Endodermal cell (in vitro differentiated cells): ENCODE results near the gene DNAJC8. TPM values are rescaled to one million over a fixed set of nuclear protein-coding genes. Genes with fewer than 3 reads are reported as not detected.
A peak's percentile ranks its signal among the peaks of the same experiment; 100 is the strongest.

Source experiments
- DNase-seq: peaks from one replicate; pipeline ENCODE4 v3.0.0-alpha.2; 2017
- H3K27ac ChIP-seq: 2 replicates; pipeline ENCODE4 v1.5.1; 2013; ENCODE audit warnings: mild to moderate bottlenecking, low read depth, low read length, moderate library complexity
- H3K27me3 ChIP-seq: 2 replicates; pipeline ENCODE4 v1.6.1; 2013; ENCODE audit warnings: mild to moderate bottlenecking, low read length, moderate library complexity; ENCODE audit not compliant: insufficient read depth, control insufficient read depth, poor library complexity, severe bottlenecking
- H3K36me3 ChIP-seq: 2 replicates; pipeline ENCODE4 v1.7.0; 2013; ENCODE audit warnings: mild to moderate bottlenecking, low read length, moderate library complexity; ENCODE audit not compliant: control insufficient read depth, insufficient read depth
- H3K4me1 ChIP-seq: one replicate; pipeline ENCODE4 v1.7.0; 2013; ENCODE audit warnings: low read length; ENCODE audit not compliant: control insufficient read depth, insufficient read depth
- H3K4me3 ChIP-seq: 2 replicates; pipeline ENCODE4 v1.5.1; 2013; ENCODE audit warnings: mild to moderate bottlenecking, low read length, moderate library complexity
- H3K9ac ChIP-seq: 2 replicates; pipeline ENCODE4 v1.6.1; 2013; ENCODE audit warnings: mild to moderate bottlenecking, low read length, moderate library complexity; ENCODE audit not compliant: poor library complexity, severe bottlenecking; ENCODE audit errors: extremely low read depth
- H3K9me3 ChIP-seq: 2 replicates; pipeline ENCODE4 v1.6.1; 2013; ENCODE audit warnings: mild to moderate bottlenecking, low read length, moderate library complexity; ENCODE audit not compliant: control insufficient read depth
- H3K27ac Mint-ChIP-seq: 2 replicates; pipeline ENCODE4 v1.8.0; 2020; ENCODE audit warnings: mixed read lengths
- H3K27me3 Mint-ChIP-seq: 2 replicates; pipeline ENCODE4 v1.8.0; 2021; ENCODE audit warnings: mild to moderate bottlenecking, mixed read lengths; ENCODE audit not compliant: insufficient read depth
- H3K36me3 Mint-ChIP-seq: 2 replicates; pipeline ENCODE4 v1.8.0; 2020; ENCODE audit warnings: low read depth, mixed read lengths
- H3K4me1 Mint-ChIP-seq: 2 replicates; pipeline ENCODE4 v1.8.0; 2020; ENCODE audit warnings: mixed read lengths
- H3K4me3 Mint-ChIP-seq: 2 replicates; pipeline ENCODE4 v1.8.0; 2020; ENCODE audit warnings: mild to moderate bottlenecking, moderate library complexity, mixed read lengths
- H3K9me3 Mint-ChIP-seq: 2 replicates; pipeline ENCODE4 v1.8.0; 2020; ENCODE audit warnings: mild to moderate bottlenecking, mixed read lengths
- WGBS, 2 experiments: methylation state at CpG; one replicate each; pipeline versions ENCODE4 v1.1.5 to v1.1.7; 2013; ENCODE audit warnings: missing lambda C conversion rate in 2 of 2, mixed read lengths in 1 of 2; ENCODE audit not compliant: insufficient coverage in 1 of 2, insufficient read length in 1 of 2; 5-methylcytosine and 5-hydroxymethylcytosine counted together
- total RNA-seq, 2 donors: library from RNA; stranded (reverse); fragmentation: NEBNext Ultra II Directional in 1 of 2; extraction: Animal tissue kit (Norgen Biotek cat#: 25700) in 1 of 2; gene quantifications; 2 replicates in 1 of 2; 3 replicates in 1 of 2; pipeline ENCODE4 v1.2.1, GENCODE V29; 2021
- TF ChIP-seq, protein P1 (sequence below): fragments of 200-600 bp; sonication (generic); conservative IDR thresholded peaks from 2 replicates; pipeline ENCODE4 v1.5.0; 2021; ENCODE audit warnings: antibody characterized with exemption, mild to moderate bottlenecking

DNAJC8 gene
- total RNA-seq, 2 donors from 2014 or later = 122 to 144 TPM

DNA sequence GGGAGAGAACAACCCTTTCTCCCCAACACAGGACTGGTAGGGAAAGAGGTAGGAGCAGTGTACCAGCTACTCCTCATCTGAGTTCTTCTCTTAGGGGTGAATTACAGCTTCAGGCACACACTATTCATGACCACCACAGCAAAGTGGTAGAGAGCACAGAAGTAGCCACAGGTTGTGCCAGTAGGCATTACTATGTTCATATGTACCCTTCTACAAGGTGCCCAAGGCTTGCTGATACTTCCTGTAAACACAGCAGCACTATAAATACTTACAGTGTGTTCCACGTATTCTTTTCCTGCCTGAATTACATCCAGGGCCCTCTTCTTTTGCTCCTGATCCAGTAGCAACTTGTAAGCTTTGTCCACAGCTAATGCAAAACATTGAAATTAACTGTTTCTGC, 23.1 kb downstream of the DNAJC8 start:
- no peak overlapping the region for H3K4me3 Mint-ChIP-seq
- H3K27ac ChIP-seq = no peak overlapping the region
- WGBS, 2 experiments = 90 to 100% methylated on average over 1 of the region's 1 CpG

DNA sequence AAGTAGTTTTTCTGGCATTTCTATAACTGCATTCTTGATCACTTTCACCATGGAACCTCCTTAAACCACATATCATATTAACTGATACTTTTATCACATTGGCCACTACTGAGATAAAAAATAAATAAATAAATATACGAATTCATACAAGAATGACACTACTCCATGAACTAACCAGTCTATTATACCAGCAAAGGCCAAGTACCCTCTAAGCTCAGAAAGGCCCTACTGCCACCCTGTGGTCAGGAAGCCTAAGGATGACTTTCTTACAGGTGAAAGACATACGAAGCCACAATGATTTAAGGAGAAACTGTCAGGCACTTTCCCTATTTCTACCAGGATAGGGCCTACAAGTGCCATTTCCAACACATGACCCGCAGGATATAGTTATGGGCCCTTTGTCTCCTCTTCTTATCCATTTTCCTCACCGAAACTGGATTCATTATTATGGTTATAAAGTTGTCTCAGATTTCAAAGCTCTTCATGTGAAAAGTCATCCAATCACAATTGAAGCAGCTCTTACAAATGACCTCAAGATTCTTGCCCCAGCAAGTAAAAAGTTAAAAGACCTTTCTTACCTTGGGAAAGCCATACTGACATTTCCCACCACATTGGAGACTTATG, 23.9 kb downstream of the DNAJC8 start:
- WGBS, 2 experiments = 67 to 71% methylated on average over 2 to 4 of the region's 4 CpGs
- TF ChIP-seq, protein P1, sequence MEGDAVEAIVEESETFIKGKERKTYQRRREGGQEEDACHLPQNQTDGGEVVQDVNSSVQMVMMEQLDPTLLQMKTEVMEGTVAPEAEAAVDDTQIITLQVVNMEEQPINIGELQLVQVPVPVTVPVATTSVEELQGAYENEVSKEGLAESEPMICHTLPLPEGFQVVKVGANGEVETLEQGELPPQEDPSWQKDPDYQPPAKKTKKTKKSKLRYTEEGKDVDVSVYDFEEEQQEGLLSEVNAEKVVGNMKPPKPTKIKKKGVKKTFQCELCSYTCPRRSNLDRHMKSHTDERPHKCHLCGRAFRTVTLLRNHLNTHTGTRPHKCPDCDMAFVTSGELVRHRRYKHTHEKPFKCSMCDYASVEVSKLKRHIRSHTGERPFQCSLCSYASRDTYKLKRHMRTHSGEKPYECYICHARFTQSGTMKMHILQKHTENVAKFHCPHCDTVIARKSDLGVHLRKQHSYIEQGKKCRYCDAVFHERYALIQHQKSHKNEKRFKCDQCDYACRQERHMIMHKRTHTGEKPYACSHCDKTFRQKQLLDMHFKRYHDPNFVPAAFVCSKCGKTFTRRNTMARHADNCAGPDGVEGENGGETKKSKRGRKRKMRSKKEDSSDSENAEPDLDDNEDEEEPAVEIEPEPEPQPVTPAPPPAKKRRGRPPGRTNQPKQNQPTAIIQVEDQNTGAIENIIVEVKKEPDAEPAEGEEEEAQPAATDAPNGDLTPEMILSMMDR = peak; percentile 93
- H3K27me3 Mint-ChIP-seq = no peaks in the 10 kb centered on the region
- H3K27ac Mint-ChIP-seq = no peak overlapping the region
- Histone ChIP-seq H3K9ac (no peak overlapping the region), H3K27ac (no peak overlapping the region), H3K9me3 (no peaks in the 10 kb centered on the region), H3K36me3 (peaks cover 76% of the 10 kb centered on the region), H3K27me3 (no peaks in the 10 kb centered on the region), H3K4me1 (no peaks in the 10 kb centered on the region), H3K4me3 (no peak overlapping the region)
- DNase-seq = peak; percentile 84
- no peak overlapping the region for H3K4me3 Mint-ChIP-seq
- no peaks in the 10 kb centered on the region for H3K9me3 Mint-ChIP-seq
- H3K36me3 Mint-ChIP-seq = peaks cover 44% of the 10 kb centered on the region
- no peaks in the 10 kb centered on the region for H3K4me1 Mint-ChIP-seq

More for the DNA sequence above, 23.1 kb downstream of the DNAJC8 start:
- Mint-ChIP-seq H3K4me1 (no peaks in the 10 kb centered on the region), H3K36me3 (peaks cover 41% of the 10 kb centered on the region), H3K27ac (no peak overlapping the region), H3K27me3 (no peaks in the 10 kb centered on the region), H3K9me3 (no peaks in the 10 kb centered on the region)
- no peak for DNase-seq
- Histone ChIP-seq H3K9me3 (no peaks in the 10 kb centered on the region), H3K4me3 (no peak overlapping the region), H3K36me3 (peaks cover 75% of the 10 kb centered on the region), H3K9ac (no peak overlapping the region), H3K4me1 (no peaks in the 10 kb centered on the region), H3K27me3 (no peaks in the 10 kb centered on the region)
- TF ChIP-seq, protein P1 = no peak

DNA sequence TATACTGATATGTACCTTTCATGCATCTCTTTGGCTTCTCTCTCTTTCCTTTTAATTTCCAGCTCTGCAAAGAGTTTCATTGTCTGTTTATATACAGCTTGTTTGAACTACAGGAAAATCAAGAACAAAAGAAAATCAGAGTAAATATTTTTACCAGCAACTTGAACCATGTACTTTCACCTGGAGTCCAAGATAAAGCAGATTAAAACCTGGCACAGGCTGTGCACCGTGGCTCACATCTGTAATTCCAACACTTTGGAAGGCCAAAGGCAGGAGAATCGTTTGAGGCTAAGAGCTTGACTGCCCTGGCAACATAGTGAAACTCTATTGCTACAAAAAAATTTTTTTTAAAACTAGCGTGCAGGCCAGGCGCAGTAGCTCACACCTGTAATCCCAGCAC, 27.6 kb downstream of the DNAJC8 start:
- H3K4me1 ChIP-seq = no peaks in the 10 kb centered on the region
- H3K36me3 ChIP-seq = peaks cover 73% of the 10 kb centered on the region
- no peak overlapping the region for H3K4me3 ChIP-seq
- no peaks in the 10 kb centered on the region for H3K9me3 ChIP-seq
- Mint-ChIP-seq H3K4me3 (no peak overlapping the region), H3K27me3 (no peaks in the 10 kb centered on the region), H3K9me3 (no peaks in the 10 kb centered on the region), H3K4me1 (no peaks in the 10 kb centered on the region), H3K27ac (no peak overlapping the region), H3K36me3 (peaks cover 53% of the 10 kb centered on the region)
- DNase-seq = no peak
- H3K9ac ChIP-seq = no peak overlapping the region
- TF ChIP-seq, protein P1 = no peak
- WGBS, 2 experiments = 94 to 96% methylated on average over 3 to 4 of the region's 4 CpGs
- no peaks in the 10 kb centered on the region for H3K27me3 ChIP-seq
- no peak overlapping the region for H3K27ac ChIP-seq
